LNCAP (cell line): ENCODE data around the gene CLSTN2.

Experiments used
- TF ChIP-seq, protein P1 (sequence below): fragments of 450-650 bp; IDR thresholded peaks from 2 replicates; pipeline ENCODE4 v1.5.1; 2017; ENCODE audit warnings: mild to moderate bottlenecking

Gene CLSTN2

DNA sequence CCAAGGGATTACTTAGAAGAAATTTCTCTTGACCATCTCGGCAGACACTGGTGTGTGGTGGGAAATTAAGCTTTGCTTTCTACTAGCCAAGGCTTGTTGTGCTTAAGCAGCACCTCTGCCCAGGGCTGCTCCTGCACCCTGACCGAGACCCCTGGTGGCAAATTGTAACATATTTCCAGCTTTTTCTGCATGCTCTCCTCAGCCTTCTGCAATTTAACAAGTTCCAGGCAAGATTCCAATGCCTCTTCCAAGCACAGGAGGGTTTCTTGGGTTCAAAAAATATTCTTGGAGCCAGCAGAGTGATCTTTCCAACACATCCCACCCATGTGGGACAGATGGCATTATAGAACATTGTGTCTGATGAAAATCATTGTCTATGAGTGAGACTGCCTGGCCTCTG is 210.5 kb downstream of the CLSTN2 start:
- TF ChIP-seq, protein P1, sequence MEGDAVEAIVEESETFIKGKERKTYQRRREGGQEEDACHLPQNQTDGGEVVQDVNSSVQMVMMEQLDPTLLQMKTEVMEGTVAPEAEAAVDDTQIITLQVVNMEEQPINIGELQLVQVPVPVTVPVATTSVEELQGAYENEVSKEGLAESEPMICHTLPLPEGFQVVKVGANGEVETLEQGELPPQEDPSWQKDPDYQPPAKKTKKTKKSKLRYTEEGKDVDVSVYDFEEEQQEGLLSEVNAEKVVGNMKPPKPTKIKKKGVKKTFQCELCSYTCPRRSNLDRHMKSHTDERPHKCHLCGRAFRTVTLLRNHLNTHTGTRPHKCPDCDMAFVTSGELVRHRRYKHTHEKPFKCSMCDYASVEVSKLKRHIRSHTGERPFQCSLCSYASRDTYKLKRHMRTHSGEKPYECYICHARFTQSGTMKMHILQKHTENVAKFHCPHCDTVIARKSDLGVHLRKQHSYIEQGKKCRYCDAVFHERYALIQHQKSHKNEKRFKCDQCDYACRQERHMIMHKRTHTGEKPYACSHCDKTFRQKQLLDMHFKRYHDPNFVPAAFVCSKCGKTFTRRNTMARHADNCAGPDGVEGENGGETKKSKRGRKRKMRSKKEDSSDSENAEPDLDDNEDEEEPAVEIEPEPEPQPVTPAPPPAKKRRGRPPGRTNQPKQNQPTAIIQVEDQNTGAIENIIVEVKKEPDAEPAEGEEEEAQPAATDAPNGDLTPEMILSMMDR, result no peak

DNA sequence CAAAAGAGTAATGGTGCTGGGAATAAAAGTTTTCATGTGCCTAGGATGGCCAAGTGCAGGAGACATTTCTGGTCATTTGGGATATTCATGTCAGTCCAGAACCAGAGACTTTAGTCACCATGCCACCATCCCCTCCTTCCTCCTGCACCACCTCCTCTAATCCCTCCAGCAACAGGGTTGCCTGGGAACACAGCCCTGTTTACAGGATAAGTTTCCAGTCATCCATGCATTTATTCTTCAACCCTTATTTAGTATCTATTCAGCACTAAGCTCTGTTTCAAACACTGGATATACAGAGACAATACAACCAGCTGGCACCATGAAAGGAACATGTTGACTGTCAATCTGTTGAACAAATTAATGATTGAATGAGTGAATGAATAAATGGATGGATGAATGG is 211.7 kb downstream of the CLSTN2 start:
- TF ChIP-seq, protein P1, result no peak

DNA sequence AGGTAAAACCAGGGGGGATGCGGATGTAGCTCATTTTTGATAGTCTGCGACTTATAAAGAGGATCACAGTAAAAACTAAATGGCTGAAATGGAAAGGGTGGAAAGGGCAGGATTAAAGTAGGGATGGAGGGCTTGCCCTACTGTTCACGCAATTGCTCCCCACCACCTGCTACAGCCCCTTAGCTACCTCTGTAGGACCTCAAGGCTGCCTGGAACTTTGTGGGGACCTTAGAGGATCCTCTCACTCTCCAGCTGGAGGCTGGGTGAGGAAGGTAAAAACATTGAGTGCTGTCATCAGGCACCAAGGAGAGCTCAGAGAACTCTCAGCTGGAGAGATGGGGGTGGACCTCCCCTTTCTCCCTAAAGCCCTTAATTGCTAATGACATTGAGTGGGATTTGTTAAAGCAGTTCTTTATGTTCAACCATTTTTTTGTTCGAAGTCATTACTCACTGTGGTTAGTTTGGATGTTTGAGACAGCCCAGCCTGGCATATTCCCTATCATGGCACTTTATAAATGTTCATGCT is 213.0 kb downstream of the CLSTN2 start:
- TF ChIP-seq, protein P1, result no peak

DNA sequence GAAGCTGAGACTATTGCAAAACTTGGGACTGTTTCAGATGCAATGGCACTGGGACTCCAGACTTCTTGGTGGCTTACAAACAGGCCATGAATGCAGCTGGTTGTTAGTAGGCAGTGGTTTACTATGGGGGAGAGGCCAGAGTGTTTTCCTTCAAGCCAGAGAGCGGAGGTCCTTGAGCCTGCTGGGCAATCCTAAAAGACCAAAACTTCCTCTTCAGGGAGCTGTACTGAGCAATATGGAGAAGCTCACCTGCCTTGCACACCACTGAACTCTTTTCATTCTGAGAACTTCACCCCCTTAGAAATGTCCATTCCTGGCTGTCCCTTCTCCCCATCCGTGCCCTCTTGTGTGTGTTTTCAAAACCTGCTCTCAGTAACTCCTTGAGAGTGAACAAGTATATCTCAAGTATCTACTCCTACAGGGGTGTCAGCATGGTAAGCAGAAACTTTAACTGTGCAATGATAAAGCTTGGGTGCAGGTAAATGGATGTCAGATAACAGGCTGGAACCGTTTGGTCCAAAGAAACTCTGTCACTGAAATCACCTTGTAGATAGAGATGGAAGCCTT is 213.9 kb downstream of the CLSTN2 start:
- TF ChIP-seq, protein P1, result no peak

DNA sequence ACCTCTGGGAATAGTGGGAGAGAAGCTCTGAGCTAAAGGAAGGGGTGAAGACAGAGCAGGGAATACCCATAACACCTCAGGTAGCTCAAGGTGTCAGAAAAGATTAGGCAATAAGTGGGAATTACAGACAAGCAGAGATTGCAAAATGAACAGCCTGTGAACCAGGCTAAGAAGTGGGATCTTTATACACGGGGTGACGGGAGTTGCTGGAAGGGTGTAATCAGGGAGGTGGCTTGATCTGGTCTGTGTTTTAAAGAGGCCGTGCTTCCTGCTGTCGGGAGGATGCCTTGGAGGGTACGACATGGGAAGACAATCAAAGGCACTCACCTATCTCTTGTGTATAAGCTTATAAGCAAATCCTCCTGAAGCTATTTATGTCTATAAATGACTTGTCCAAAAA is 216.3 kb downstream of the CLSTN2 start:
- TF ChIP-seq, protein P1, result no peak

DNA sequence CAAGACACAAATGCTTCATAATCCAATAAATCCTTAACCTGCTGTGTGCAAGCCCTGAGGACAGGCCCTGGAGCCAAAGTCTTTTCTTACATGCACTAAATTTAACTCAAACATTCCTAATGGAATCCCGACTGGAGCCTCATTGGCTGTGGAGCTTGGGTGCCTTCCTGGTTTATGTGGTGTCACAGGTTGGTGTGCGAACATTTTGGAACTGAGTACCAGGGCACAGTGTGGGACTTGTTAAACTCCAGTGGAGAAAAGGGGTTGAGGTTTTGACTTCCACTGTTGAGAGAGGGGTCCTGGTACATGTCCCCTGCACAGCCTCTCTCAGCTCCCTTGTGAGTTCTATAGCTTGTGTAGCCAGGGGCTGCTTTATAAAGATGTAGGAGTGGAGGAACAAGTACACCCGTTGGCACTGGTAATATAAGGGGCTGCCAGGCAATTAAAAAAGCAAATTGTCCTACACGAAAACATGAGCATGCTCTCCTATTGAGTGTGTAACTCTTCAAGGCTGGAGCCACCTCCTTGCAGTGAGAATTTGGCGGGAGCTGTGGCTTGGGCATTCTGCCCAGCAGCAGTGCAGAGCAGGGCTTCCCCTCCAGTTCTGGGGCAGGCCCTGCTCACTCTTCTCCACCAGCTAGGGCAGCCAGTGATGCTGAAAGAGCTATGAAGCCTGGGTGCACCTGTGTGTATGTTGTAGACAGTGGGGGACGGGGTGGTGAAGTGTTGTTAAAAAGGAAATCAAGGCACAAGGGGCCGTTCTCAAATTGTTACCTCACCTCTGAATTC is 218.1 kb downstream of the CLSTN2 start:
- TF ChIP-seq, protein P1, result no peak

DNA sequence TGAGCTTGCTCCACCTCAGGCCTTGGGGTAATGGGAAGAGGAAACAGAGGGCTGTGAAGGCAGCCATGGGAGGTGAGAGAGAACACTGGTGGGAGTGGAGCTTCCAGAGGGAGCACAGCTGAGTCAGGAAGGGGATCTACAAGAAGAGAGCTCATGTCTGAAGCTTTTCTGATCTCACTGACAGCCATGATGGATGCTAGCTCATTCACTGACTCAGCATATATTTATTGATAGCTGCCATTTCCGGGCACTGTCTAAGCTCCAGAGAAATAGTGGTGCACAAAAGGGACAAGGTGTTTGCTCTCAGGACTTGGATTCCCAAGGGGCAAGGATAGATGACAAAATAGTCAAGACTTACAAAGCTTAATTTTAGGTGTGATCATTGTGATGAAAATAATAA is 218.8 kb downstream of the CLSTN2 start:
- TF ChIP-seq, protein P1, result no peak
